ENCODE results near the gene MYO7B.

MYO7B gene

DNA sequence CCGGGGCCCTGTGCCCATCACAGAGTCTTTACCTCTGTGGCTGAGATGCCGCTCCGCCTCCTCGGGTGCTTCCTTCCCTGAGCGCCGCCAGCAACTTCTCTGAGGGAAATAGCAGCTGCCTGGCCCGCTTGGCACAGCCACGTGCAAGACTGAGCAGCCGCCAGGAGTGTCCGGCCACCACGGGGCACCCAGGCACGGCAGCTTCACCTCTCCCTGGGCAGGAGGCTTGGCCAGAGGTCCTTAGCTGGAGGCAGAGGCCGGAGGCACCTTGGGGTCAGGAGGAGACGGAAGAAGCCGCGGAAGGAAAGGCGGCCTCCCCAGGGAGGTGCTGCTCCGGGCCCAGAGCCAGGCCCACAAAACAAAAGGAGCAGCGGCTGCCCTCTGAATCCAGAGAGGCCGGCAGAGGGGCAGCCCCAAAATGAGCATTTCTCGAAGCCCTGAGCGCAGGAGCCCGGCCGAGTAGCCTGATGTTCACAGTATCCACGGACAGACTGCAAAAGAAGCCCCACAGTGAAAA is 145.9 kb downstream of the MYO7B start:
- DNase-seq (ENCODE audit: low read depth) = no peak
- no peak overlapping the region for H3K4me3 ChIP-seq (ENCODE audit: low read depth, low read length)

DNA sequence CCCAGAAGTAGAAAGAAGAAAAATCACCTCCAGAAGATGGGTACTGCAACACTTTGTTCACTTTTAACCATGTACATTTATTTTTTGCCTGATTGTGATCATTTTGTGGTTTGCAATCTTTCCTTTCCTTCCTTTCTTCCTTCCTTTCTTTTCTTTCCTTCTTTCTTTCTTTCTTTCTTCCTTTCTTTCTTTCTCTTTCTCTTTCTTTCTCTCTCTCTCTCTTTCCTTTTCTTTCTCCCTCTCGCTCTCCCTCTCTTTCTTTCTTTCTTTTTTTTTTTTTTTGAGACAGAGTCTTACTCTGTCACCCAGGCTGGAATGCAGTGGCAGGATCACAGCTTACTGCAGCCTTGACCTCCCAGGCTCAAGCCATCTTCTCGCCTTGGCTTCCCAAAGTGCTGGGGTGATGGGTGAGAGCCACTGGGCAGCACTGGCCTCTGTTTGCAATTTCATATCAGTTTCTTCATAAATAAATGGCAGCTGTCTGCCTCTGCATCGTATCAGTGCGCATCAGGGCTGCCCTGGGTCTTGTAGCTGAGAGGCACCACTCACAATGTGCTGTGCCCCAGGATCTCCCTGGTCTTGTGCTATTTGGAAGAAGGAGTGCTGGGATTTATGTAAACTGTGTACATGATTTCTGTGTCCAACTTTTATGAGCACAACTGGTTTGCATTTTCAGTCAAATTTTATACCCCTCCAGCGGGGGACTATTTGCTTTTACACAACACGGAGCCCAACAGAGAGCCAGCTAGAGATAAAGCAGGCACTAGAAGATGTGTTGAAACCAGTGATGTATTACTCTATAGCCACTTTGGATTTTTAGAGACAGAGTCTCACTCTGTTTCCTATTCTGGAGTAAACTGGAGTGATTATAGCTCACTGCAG is 146.7 kb downstream of the MYO7B start:
- H3K4me3 ChIP-seq (ENCODE audit: low read depth, low read length) = no peak overlapping the region
- no peak for DNase-seq (ENCODE audit: low read depth)

DNA sequence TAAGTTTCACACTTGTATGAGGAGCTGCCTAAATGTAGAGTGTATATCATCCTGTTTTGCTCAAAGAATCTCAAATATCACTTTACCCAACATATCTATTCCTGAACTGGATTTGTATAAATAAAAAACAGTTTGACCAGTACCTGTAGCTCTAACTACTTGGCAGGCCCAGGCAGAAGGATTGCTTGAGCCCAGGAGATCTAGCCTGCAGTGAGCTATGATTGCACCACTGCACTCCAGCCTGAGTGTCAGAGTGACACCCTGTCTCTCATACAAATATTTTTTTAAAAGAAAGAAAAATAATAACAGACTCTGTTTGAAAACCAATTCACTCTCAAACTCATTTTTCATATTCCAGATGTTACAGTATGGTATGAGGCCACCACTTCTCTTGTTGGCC is 147.6 kb downstream of the MYO7B start:
- H3K4me3 ChIP-seq (ENCODE audit: low read depth, low read length) = no peak overlapping the region
- no peak for DNase-seq (ENCODE audit: low read depth)

DNA sequence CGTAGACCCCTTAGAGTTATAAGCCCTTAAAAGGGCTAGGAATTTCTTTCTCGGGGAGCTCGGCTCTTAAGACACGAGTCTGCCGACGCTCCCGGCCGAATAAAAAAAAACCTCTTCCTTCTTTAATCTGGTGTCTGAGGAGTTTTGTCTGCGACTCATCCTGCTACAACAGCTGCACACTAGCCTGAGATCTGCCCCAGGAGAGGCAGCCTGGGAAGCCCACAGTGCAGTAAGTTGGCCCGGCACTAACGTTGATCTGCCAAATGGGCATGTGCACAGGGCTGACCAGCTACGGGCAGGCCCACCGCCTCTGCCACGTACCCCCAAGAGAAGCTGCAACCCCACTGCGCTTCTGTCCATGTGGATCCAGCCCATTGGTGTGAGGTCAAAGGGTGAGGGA is 148.3 kb downstream of the MYO7B start:
- H3K4me3 ChIP-seq (ENCODE audit: low read depth, low read length) = no peak overlapping the region
- no peak for DNase-seq (ENCODE audit: low read depth)

DNA sequence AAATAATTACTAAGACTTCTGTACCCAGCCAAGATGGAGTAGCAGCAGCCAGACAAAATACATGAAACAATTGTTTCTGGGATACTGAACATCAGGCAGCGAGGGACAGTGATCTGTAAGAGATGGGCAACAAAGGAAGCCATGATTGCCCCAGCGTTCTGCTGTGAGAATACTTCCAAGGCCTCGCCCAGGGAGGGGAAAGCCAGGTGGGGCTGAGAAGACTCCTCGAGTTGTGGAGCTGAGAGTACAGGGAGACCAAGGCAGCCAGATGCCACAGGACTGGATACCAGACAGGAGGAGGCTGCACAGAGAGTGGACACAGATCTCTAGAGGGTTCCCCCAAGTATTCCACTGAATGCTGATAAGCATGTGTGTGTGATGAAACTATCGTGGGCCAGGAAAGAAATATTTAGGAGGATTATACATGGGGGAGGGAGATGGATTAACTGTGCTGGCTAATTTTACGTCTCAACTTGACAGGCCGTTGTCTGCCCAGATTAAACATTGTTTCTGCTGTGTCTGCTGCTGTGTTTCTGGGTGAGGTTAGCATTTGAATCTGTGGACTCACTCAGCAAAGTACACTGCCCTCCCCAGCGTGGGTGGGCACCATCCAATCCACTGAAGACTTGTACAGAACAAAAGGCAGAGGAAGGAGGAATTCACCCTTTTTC is 150.1 kb downstream of the MYO7B start:
- no peak overlapping the region for H3K4me3 ChIP-seq (ENCODE audit: low read depth, low read length)
- DNase-seq (ENCODE audit: low read depth) = no peak
